ENCODE measurements around the gene IRGQ. TPM values are rescaled to one million over a fixed set of nuclear protein-coding genes. Genes with fewer than 3 reads are reported as not detected.

IRGQ gene
- total RNA-seq, 1 experiment from 2014 or later = 37.7 TPM

DNA sequence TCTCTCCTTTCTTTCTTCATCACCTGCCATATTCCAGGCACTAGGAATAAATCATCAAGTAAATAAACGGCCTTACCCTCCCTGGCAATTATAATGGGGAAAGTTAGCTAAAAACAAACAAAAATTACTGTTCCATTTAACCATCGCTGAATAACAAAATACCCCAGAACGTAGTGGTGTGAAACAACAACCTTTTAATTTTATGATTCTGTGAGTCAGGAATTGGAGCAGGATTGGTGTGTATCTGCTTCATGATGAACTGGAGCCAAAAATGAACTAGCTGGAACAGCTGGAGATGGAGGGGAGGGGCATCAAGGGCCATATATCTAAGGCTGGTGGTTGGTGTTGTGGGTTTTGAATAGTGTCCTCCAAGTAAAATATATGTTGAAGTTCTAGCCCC is 47.4 kb upstream of the IRGQ start:
- intact Hi-C loops (cut with micrococcal nuclease; ENCODE audit: unreplicated experiment) = no loop called here
- H3K4me3 ChIP-seq (ENCODE audit: low read depth, low read length, poor library complexity, severe bottlenecking) = no peak overlapping the region
- H3K4me1 ChIP-seq (ENCODE audit: insufficient read depth, low read length, poor library complexity, severe bottlenecking) = peaks cover 9% of the 10 kb centered on the region
- H3K9me3 ChIP-seq (ENCODE audit: low read depth, low read length, poor library complexity, severe bottlenecking) = no peaks in the 10 kb centered on the region
- ChIA-PET POLR2A (ENCODE audit: low non-redundant PET) (interaction anchor here (0.6 kb wide), 1 partner anchor 138 kb away, joined by 3 read pairs; no protein-coding TSS in a partner anchor), CTCF (no interaction called here)
- H3K27ac ChIP-seq (ENCODE audit: low read depth, low read length, poor library complexity, severe bottlenecking) = no peak overlapping the region
- no peak for DNase-seq (ENCODE audit: low spot score)
- no TSS peak for BruUV-seq (replicated peaks)
- no peaks in the 10 kb centered on the region for H3K27me3 ChIP-seq (replicated peaks; ENCODE audit: insufficient read depth, low read depth, low read length, poor library complexity)
- peaks cover 4% of the 10 kb centered on the region for H3K36me3 ChIP-seq (ENCODE audit: insufficient read depth, low read length, poor library complexity, severe bottlenecking)
- TF ChIP-seq, protein P1, sequence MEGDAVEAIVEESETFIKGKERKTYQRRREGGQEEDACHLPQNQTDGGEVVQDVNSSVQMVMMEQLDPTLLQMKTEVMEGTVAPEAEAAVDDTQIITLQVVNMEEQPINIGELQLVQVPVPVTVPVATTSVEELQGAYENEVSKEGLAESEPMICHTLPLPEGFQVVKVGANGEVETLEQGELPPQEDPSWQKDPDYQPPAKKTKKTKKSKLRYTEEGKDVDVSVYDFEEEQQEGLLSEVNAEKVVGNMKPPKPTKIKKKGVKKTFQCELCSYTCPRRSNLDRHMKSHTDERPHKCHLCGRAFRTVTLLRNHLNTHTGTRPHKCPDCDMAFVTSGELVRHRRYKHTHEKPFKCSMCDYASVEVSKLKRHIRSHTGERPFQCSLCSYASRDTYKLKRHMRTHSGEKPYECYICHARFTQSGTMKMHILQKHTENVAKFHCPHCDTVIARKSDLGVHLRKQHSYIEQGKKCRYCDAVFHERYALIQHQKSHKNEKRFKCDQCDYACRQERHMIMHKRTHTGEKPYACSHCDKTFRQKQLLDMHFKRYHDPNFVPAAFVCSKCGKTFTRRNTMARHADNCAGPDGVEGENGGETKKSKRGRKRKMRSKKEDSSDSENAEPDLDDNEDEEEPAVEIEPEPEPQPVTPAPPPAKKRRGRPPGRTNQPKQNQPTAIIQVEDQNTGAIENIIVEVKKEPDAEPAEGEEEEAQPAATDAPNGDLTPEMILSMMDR (conservative IDR thresholded peaks at IDR 0.05; ENCODE audit: low read depth, low read length) = no peak

DNA sequence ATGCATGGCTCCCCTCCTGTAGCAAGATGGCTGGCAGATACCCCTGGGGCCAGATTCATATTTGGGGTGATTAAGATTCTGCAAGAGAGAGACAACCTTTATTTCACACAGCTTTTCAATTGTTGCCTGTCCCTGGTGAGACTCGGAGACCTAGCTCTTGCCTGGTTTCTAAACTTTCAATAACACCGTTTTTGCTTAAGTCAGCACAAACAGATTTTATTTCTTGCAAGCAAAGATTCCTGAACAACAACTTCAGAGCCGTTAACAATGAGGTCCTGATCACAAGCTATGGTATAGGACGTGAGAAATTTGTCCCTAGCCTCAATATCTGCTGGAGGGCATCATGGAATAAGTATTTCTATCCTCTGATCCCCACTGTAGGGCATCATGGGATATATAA is 46.6 kb upstream of the IRGQ start:
- TF ChIP-seq, protein P1 (conservative IDR thresholded peaks at IDR 0.05; ENCODE audit: low read depth, low read length) = no peak
- TF ChIP-seq EZH2 (IDR thresholded peaks at IDR 0.05; ENCODE audit: borderline replicate concordance, low read depth, low read length, poor library complexity, severe bottlenecking) = no peak
- BruUV-seq (replicated peaks) = no TSS peak
- Histone ChIP-seq H3K27me3 (replicated peaks; ENCODE audit: insufficient read depth, low read depth, low read length, poor library complexity) (no peaks in the 10 kb centered on the region), H3K9me3 (ENCODE audit: low read depth, low read length, poor library complexity, severe bottlenecking) (no peaks in the 10 kb centered on the region), H3K27ac (ENCODE audit: low read depth, low read length, poor library complexity, severe bottlenecking) (no peak overlapping the region), H3K4me1 (ENCODE audit: insufficient read depth, low read length, poor library complexity, severe bottlenecking) (peaks cover 10% of the 10 kb centered on the region), H3K36me3 (ENCODE audit: insufficient read depth, low read length, poor library complexity, severe bottlenecking) (no peaks in the 10 kb centered on the region), H3K4me3 (ENCODE audit: low read depth, low read length, poor library complexity, severe bottlenecking) (no peak overlapping the region)
- ChIA-PET POLR2A (ENCODE audit: low non-redundant PET) (no interaction called here), CTCF (no interaction called here)
- DNase-seq (ENCODE audit: low spot score) = no peak
- intact Hi-C loops (cut with micrococcal nuclease; ENCODE audit: unreplicated experiment) = no loop called here

DNA sequence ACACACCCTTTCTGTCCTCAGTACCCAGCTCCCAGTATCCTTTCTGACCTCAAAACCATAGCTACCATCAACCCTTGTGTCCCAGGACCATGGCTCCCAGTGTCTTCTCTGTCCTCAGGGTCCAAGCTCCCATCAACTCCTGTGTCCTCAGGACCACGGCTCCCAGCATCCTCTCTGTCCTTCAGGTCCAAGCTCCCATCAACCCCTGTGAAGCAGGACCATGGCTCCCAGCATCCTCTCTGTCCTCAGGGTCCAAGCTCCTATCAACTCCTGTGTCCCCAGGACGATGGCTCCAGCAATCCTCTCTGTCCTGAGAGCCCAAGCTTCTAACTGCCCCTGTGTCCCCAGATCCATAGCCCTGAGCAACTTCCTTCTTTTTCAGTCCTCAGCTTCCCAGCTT is 45.4 kb upstream of the IRGQ start:
- no peaks in the 10 kb centered on the region for H3K27me3 ChIP-seq (replicated peaks; ENCODE audit: insufficient read depth, low read depth, low read length, poor library complexity)
- no peak overlapping the region for H3K27ac ChIP-seq (ENCODE audit: low read depth, low read length, poor library complexity, severe bottlenecking)
- no TSS peak for BruUV-seq (replicated peaks)
- H3K36me3 ChIP-seq (ENCODE audit: insufficient read depth, low read length, poor library complexity, severe bottlenecking) = no peaks in the 10 kb centered on the region
- peaks cover 11% of the 10 kb centered on the region for H3K4me1 ChIP-seq (ENCODE audit: insufficient read depth, low read length, poor library complexity, severe bottlenecking)
- TF ChIP-seq EZH2 (IDR thresholded peaks at IDR 0.05; ENCODE audit: borderline replicate concordance, low read depth, low read length, poor library complexity, severe bottlenecking) = no peak
- TF ChIP-seq, protein P1 (conservative IDR thresholded peaks at IDR 0.05; ENCODE audit: low read depth, low read length) = no peak
- DNase-seq (ENCODE audit: low spot score) = no peak
- POLR2A ChIA-PET (ENCODE audit: low non-redundant PET) = interaction anchor here (0.5 kb wide), 1 partner anchor 18 kb away, joined by 13 read pairs; no protein-coding TSS in a partner anchor
- CTCF ChIA-PET = no interaction called here
- intact Hi-C loops (cut with micrococcal nuclease; ENCODE audit: unreplicated experiment) = no loop called here
- H3K9me3 ChIP-seq (ENCODE audit: low read depth, low read length, poor library complexity, severe bottlenecking) = no peaks in the 10 kb centered on the region
- no peak overlapping the region for H3K4me3 ChIP-seq (ENCODE audit: low read depth, low read length, poor library complexity, severe bottlenecking)
